ENCODE data around the gene NPTX1. TPM values are rescaled to one million over a fixed set of nuclear protein-coding genes. Genes with fewer than 3 reads are reported as not detected.

The NPTX1 gene
- polyA plus RNA-seq, 1 donor from 2014 or later, result 0.56 TPM

GRCh38 chr17:80457236-80457856 lies 19.1 kb downstream of the NPTX1 start:
- H3K27ac ChIP-seq (ENCODE audit: low read length), result no peak overlapping the region
- no peaks in the 10 kb centered on the region for H3K9me3 ChIP-seq (ENCODE audit: low read length)
- H2AFZ ChIP-seq (ENCODE audit: low read depth, low read length), result no peak overlapping the region
- no peaks in the 10 kb centered on the region for H4K20me1 ChIP-seq (ENCODE audit: insufficient read depth)
- H3K27me3 ChIP-seq (ENCODE audit: insufficient read depth, low read depth, low read length), result no peaks in the 10 kb centered on the region
- no peak overlapping the region for H3K4me2 ChIP-seq (ENCODE audit: low read length)
- no peaks in the 10 kb centered on the region for H3K79me2 ChIP-seq (replicated peaks; ENCODE audit: insufficient read depth, low read length)
- no peak overlapping the region for H3K4me3 ChIP-seq (ENCODE audit: low read length)
- H3K9me2 ChIP-seq (ENCODE audit: insufficient read depth, low read length), result no peaks in the 10 kb centered on the region
- no peaks in the 10 kb centered on the region for H3K36me3 ChIP-seq (ENCODE audit: insufficient read depth, low read length)
- TF ChIP-seq SMC3 (conservative IDR thresholded peaks at IDR 0.05; ENCODE audit: poor library complexity) (no peak), REST (IDR thresholded peaks at IDR 0.05; ENCODE audit: borderline replicate concordance) (no peak), EP300 (conservative IDR thresholded peaks at IDR 0.05; ENCODE audit: poor library complexity, severe bottlenecking) (no peak), TAF1 (IDR thresholded peaks at IDR 0.05; ENCODE audit: low read depth) (no peak), POLR2AphosphoS5 (IDR thresholded peaks at IDR 0.05) (no peak), MXI1 (conservative IDR thresholded peaks at IDR 0.05; ENCODE audit: poor library complexity, severe bottlenecking) (no peak), CTCF (IDR thresholded peaks at IDR 0.05; ENCODE audit: poor library complexity, severe bottlenecking) (no peak), RAD21 (conservative IDR thresholded peaks at IDR 0.05) (no peak), EZH2 (IDR thresholded peaks at IDR 0.05; ENCODE audit: borderline replicate concordance, insufficient read depth, low read length, poor library complexity, severe bottlenecking) (no peak)
- H3K9ac ChIP-seq (ENCODE audit: low read length), result no peak overlapping the region
- H3F3A ChIP-seq (ENCODE audit: insufficient read depth, low read length, poor library complexity, severe bottlenecking), result no peaks in the 10 kb centered on the region

DNA sequence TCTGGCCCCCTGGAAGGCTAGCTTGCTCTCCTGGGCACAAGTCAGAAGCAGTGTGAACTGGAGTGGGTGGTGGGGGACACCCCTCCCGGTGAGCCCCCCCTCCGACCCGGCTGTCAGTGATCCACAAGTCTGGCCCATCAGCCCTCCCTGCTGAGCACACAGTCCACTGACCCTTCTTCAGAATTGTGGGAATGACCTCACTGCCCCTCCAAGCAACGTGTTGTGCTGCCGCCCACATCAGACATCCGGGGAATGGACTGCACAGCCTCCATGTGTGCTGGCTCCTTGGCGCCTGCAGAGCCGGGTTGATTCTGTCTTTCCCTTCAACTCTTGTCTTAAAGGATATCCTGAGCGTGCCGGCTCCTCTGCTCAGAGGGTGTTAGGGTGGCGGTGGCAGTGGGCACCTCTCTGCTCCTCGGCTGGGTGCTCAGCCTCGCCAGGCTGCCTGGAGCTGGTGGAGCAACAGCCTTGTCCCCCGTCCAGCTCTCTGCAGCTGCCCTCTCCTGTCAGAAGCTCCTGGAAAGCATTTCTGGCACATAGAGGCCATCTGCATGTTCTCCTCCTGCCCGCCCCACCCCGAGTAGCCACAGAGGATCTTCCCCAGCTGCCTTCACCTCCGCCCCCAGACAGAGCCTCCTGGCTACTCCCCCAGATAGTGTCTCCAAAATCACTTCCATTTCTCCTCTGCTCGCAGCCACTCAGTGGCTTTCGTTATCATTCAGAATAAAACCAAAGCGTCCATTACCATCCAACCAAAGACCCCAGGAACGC lies 19.8 kb downstream of the NPTX1 start:
- no peak overlapping the region for H3K27ac ChIP-seq (ENCODE audit: low read length)
- H3K27me3 ChIP-seq (ENCODE audit: insufficient read depth, low read depth, low read length), result no peaks in the 10 kb centered on the region
- H3K4me2 ChIP-seq (ENCODE audit: low read length), result no peak overlapping the region
- H3K9ac ChIP-seq (ENCODE audit: low read length), result no peak overlapping the region
- H4K20me1 ChIP-seq (ENCODE audit: insufficient read depth), result no peaks in the 10 kb centered on the region
- H3K9me3 ChIP-seq (ENCODE audit: low read length), result no peaks in the 10 kb centered on the region
- no peak for TF ChIP-seq TAF1 (IDR thresholded peaks at IDR 0.05; ENCODE audit: low read depth)
- TF ChIP-seq POLR2AphosphoS5 (IDR thresholded peaks at IDR 0.05), result no peak
- TF ChIP-seq EP300 (conservative IDR thresholded peaks at IDR 0.05; ENCODE audit: poor library complexity, severe bottlenecking), result no peak
- no peak for TF ChIP-seq MXI1 (conservative IDR thresholded peaks at IDR 0.05; ENCODE audit: poor library complexity, severe bottlenecking)
- no peak for TF ChIP-seq RAD21 (conservative IDR thresholded peaks at IDR 0.05)
- TF ChIP-seq CTCF (IDR thresholded peaks at IDR 0.05; ENCODE audit: poor library complexity, severe bottlenecking), result no peak
- TF ChIP-seq REST (IDR thresholded peaks at IDR 0.05; ENCODE audit: borderline replicate concordance), result no peak
- TF ChIP-seq SMC3 (conservative IDR thresholded peaks at IDR 0.05; ENCODE audit: poor library complexity), result no peak
- no peak for TF ChIP-seq EZH2 (IDR thresholded peaks at IDR 0.05; ENCODE audit: borderline replicate concordance, insufficient read depth, low read length, poor library complexity, severe bottlenecking)
- H3F3A ChIP-seq (ENCODE audit: insufficient read depth, low read length, poor library complexity, severe bottlenecking), result no peaks in the 10 kb centered on the region
- H3K79me2 ChIP-seq (replicated peaks; ENCODE audit: insufficient read depth, low read length), result no peaks in the 10 kb centered on the region
- H3K36me3 ChIP-seq (ENCODE audit: insufficient read depth, low read length), result no peaks in the 10 kb centered on the region
- no peaks in the 10 kb centered on the region for H3K9me2 ChIP-seq (ENCODE audit: insufficient read depth, low read length)
- H2AFZ ChIP-seq (ENCODE audit: low read depth, low read length), result no peak overlapping the region
- no peak overlapping the region for H3K4me3 ChIP-seq (ENCODE audit: low read length)

Data from neural cell (in vitro differentiated cells).